HL-60/S4 (cell line): ENCODE results near the gene CXCR2.
"Not testable (repeated sequence)": the region's sequence is repeated elsewhere in the genome, so short reads cannot be mapped to it uniquely, and the experiment has no call there.

ENCODE experiments used
- in situ Hi-C: fragments of 300-500 bp; cut with MboI; formaldehyde crosslinking; loops from 2 replicates; pipeline ENCODE4 v1.14.3; 2022; ENCODE audit warnings: low sequenced_read_pairs

Gene CXCR2

DNA sequence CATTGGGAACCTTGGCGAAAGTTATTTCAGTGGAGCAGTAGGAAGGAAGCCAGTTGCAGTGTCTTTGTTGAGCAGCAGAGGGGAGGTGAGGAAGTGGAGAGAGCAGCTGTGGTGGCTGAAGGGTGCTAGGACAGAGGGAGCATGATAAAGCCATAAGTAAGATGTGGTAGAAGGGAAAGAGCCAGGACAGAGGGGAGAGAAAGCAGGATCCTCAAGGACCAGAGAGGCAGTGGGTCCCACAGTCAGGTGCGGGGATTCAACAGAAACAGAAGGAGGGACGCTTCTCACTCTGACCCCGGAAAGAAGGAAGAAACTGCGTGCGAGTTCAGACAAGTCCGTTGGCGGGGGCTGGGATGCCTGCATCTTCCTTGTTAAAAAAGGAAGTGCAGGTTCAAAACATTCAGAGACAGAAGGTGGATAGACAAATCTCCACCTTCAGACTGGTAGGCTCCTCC lies at the start of gene CXCR2:
TSS of gene CXCR2 (plus strand) at position 403 of the 455 bp plus-strand sequence. CDS start 8,774 bp downstream, outside the sequence.
- in situ Hi-C loops, result no loop called here

DNA sequence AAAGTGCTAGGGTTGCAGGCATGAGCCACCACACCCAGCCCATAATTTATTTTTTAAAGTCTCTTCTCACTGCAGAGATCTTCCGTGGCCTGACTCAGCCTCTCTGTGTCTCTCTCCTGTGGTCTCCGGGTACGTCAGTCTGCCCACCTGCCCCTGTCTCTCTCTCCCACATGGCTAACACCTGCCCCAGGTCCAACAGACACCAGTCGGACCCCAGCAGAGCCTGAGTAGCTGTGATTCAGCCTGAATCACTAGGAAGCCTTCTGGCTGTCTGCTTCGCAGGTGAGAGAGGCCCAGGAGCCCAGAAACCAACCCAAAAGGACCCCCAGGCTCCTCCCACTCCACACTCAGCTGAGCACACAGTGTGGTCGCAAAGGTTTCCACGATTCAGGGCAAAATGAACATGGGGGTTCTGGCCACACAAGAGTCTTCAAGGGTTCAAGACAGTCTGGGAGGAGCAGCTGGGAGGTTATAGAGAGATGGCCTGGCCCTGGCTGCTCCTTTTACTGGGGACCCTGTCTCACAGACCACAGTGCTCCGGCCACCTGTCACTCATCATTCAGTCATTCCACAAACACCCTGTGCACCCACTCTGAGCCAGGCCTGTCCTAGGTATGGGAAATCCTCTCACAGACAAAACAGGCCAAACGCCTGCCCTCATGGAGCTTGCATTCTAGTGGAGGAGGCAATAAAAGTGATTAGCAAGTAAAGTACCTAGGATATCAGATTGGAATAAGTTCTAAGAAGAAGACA lies 48.2 kb upstream of the CXCR2 start:
- in situ Hi-C loops, result no loop called here

GRCh38 chr2:218079943-218080913 lies 45.6 kb upstream of the CXCR2 start:
- in situ Hi-C loops, result no loop called here

DNA sequence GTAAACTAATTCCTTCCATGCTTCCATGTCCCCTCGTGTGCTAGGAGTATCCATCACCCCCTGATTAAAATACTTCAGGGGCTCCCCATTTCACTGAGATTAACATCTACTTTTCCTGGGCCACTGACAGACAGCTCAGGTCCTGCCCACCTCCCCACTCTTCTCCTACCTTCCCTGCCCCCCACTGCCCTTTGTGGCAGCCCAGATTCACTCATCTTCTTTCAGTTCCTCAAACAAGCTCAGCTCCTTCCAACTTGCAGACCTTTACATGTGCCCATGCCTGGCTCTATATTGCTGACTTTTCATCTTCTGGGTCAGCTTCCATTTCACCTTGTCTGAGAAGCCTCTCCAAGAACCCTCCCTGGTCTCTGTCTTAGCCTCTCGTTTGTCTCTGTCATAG lies 44.8 kb upstream of the CXCR2 start:
- in situ Hi-C loops, result no loop called here

DNA sequence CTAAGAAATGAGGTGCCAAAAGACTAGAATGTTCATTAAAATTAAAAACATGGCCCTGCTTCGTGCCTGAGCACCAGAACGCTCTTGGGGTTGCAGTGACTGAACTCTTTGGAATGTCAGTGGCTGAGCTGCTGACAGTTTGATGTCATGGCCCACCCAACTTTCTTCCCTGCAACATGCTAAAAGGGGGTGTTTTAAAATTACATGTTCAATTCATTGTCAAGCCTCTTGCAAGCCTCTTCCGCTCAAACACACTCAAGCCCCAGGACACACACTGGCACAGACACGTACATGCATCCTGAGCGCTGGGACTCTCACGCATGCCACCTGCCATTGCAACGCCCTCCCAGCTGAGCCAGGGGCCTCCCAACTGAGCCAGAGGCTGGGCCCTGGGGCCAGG lies 44.1 kb upstream of the CXCR2 start:
- in situ Hi-C loops, result no loop called here

DNA sequence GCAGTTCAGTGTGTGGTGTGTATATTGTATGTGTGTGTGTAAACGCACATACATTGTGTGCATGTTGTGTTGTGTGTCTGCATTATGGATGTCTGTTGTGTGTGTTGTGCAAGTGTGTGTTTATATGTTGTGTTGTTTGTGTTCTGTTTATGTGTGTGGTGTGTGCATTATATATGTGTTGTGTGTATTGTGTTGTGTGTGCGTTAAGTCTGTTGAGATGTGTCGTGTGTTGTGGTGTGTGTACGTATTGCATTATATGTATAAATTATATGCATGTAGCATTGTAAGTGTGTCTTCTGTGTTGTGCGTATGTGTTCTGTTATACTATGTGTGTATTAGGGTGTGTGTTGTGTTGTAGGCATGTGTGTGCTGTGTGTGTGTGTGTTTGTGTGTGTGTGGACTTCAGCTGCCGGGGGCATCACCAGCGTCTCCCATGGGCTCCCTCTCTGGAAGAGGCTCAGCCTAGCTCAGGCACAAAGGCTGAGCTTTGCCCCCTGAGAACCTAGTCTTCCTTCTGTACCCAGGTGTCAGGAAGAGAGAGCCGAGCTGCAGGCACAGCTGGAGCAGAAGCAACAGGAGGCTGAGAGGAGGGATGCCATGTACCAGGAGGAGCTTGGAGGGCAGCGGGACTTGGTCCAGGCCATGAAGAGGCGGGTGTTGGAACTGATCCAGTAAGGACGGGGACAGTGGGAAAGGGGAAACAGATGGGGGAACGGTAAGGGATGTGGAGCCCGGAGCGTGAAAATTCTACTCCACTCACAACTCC lies 43.1 kb upstream of the CXCR2 start:
- in situ Hi-C loops, result no loop called here

DNA sequence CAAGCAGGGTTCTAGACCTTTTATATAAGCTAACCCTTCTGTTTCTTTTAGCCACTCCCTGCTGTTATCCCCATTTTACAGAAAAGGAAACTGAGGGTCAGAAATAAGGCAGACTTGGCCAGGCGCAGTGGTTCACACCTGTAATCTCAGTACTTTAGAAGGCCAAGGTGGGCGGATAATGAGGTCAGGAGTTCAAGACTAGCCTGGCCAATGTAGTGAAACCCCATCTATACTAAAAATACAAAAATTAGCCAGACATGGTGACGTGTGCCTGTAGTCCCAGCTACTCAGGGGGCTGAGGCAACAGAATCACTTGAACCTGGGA lies 42.5 kb upstream of the CXCR2 start:
- in situ Hi-C loops, result no loop called here

GRCh38 chr2:218086478-218086877 lies 39.4 kb upstream of the CXCR2 start:
- in situ Hi-C loops, result no loop called here

- in situ Hi-C loops, result no loop called here
Observed at GRCh38 chr2:218089259-218089658, 36.6 kb upstream of the CXCR2 start.

GRCh38 chr2:218091746-218092145 lies 34.1 kb upstream of the CXCR2 start:
- in situ Hi-C loops, result no loop called here

DNA sequence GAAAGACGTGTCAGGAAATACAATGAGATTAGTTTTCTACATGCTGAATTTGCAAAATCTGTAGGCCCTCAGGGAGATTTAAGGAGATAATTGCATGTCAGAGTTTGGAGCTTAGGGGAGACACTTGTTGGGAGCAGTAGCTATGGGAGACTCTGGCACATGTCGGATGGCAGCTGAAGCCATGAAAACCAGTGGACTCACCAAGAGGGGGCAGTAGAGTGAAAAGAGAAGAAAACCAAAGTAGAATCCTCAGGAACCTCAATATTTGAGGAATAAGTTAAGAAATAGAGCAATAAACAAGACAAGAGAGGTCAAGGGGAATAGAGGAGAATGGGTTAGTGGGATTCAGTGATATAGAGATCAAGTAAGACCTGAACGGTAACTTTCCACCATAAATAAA lies 31.9 kb upstream of the CXCR2 start:
- in situ Hi-C loops, result no loop called here

DNA sequence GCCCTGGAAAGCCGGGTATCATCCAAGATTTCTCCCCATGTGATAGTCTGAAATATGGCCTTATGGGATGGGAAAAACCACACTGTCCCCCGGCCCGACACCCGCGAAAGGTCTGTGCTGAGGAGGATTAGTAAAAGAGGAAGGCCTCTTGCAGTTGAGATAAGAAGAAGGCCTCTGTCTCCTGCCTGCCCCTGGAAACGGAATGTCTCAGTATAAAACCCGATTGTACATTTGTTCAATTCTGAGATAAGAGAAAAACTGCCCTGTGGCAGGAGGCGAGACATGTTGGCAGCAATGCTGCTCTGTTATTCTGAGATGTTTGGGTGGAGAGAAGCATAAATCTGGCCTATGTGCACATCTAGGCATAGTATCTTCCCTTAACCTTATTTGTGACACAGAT lies 30.0 kb upstream of the CXCR2 start:
- in situ Hi-C loops, result no loop called here

GRCh38 chr2:218097975-218098374 lies 27.9 kb upstream of the CXCR2 start:
- in situ Hi-C loops, result no loop called here

GRCh38 chr2:218108834-218109233 lies 17.0 kb upstream of the CXCR2 start:
- in situ Hi-C loops, result not testable (repeated sequence)

DNA sequence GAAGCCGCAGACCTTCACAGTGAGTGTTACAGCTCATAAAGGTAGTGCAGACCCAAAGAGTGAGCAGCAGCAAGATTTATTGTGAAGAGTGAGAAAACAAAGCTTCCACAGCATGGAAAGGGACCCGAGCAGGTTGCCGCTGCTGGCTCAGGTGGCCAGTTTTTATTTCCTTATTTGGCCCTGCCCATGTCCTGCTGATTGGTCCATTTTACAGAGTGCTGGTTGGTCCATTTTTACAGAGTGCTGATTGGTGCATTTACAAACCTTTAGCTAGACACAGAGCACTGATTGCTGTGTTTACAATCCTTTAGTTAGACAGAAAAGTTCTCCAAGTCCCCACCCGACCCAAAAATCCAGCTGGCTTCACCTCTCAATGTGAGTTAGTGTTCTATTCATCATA lies 4.0 kb upstream of the CXCR2 start:
- in situ Hi-C loops, result not testable (repeated sequence)

- in situ Hi-C loops, result not testable (repeated sequence)
Observed at GRCh38 chr2:218122286-218122685, 3.5 kb upstream of the CXCR2 start.

DNA sequence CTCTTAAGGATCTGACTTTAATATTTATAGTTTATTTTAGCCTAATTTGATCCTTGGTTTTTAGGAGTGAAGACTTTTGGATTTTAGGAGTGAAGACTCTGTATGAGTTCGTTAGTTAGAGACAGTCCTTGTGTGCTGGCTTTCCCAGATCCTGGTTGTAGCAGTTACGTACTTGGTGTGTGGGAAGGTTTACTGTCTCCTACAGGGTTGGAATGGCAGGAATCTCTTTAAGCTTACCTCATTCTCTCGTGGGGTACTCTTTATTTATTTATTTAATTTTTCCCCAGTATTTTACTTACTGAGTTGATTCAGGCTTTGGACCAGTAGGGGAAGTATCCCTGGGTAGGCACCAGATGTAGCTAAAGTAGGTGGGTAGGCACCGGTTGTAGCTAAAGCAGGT lies 1.8 kb upstream of the CXCR2 start:
- in situ Hi-C loops, result no loop called here

DNA sequence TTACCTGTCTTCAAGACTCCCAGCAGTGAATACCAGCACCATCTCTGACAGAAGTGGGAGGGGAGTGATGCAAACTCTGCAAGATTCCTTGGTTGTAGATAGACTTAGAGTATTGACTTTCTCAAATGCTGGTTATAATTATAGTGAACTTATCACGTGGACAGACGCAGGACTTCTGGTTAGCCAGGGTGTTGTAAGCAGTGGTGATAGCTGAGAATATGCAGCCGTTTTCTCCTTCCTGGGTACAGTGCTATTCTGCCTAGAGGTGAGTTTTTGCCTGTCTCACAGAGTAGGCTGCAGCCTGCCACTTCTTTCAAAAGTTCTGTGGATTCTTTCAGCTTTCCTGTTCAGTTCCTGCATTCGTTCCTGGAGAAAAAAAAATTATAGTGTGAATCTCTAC lies 733 bp upstream of the CXCR2 start:
- in situ Hi-C loops, result no loop called here

DNA sequence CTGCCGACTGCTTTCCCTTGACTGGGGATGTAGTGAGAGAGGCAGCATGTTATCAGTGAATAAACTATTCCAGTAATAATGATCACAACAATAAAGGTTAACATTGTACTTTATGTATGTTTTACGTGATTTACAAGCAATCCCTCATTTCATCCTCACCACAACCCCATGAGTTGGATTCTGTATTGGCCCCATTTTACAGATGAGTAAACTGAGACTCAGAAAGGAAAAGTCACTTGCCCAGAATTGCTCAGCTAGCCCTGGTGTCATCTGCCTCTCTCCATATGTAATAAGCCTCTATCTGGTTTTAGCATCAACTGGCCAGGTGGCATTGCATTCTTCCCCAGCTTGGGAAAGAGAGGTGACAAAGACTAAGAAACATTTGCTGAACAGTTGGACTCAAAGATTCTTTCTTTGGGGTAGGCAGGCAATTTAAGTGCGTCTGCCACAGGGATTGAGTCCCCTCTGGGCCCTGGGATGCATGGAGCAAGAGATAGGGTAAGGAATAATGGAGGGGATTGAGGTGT lies 2.2 kb downstream of the CXCR2 start:
- in situ Hi-C loops, result no loop called here

DNA sequence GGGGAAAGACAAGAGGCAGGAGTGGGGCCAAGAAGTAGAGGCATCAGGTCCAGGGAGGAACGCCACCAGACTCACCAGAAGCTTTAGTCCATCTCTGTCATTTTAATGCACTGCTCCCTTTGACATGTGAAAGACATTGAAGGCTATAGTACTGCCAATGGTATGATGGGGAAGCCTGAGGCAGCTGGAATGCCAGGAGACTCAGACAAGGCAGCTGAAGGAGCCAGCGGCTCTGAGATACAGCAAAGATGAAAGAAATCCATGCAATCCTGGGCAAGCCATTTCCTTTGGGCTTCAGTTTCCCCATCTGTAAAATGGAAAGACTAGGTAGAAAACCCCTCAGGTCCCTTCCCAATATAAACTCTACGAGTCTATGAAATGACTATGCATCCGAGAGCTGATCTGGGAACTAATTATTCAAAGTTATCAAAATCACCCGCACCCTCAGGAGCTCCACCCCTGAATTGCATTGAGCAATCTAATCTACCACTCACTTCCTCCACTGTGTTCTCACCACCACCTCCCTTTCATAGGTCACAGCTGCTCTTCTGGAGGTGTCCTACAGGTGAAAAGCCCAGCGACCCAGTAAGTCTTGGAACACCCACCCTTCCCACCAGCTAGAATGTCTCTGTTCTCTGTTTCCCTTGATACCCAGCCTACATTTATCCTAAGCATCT lies 3.1 kb downstream of the CXCR2 start:
- in situ Hi-C loops, result no loop called here
